Activated T-cell treated with anti-CD3 and anti-CD28 coated beads, Interleukin-2, amount 50 U/mL, for 24 hours (primary cell): ENCODE data around the gene LGALS9C.
"Not testable (repeated sequence)": the region's sequence is repeated elsewhere in the genome, so short reads cannot be mapped to it uniquely, and the experiment has no call there.

Source experiments
- DNase-seq: peaks from one replicate; pipeline ENCODE4 v3.0.0-alpha.2; 2020
- H3K27ac Mint-ChIP-seq: 2 replicates; pipeline ENCODE4 v1.8.0; 2020; ENCODE audit warnings: mild to moderate bottlenecking, mixed read lengths
- H3K27me3 Mint-ChIP-seq: 2 replicates; pipeline ENCODE4 v1.8.0; 2020; ENCODE audit warnings: mixed read lengths
- H3K36me3 Mint-ChIP-seq: 2 replicates; pipeline ENCODE4 v1.8.0; 2020; ENCODE audit warnings: low read depth, mixed read lengths
- H3K4me1 Mint-ChIP-seq: 2 replicates; pipeline ENCODE4 v1.8.0; 2020; ENCODE audit warnings: low read depth, mixed read lengths
- H3K4me3 Mint-ChIP-seq: 2 replicates; pipeline ENCODE4 v1.8.0; 2020; ENCODE audit warnings: mild to moderate bottlenecking, moderate library complexity, mixed read lengths
- H3K9me3 Mint-ChIP-seq: 2 replicates; pipeline ENCODE4 v1.8.0; 2020; ENCODE audit warnings: mixed read lengths

LGALS9C gene

GRCh38 chr17:18468472-18469171 lies 8.0 kb upstream of the LGALS9C start:
- H3K27ac Mint-ChIP-seq, H3K27me3 Mint-ChIP-seq, DNase-seq, H3K4me3 Mint-ChIP-seq, H3K36me3 Mint-ChIP-seq, H3K4me1 Mint-ChIP-seq, H3K9me3 Mint-ChIP-seq: not testable (repeated sequence)

GRCh38 chr17:18469837-18470236 lies 6.8 kb upstream of the LGALS9C start:
- H3K9me3 Mint-ChIP-seq, DNase-seq, H3K27ac Mint-ChIP-seq, H3K27me3 Mint-ChIP-seq, H3K4me1 Mint-ChIP-seq, H3K36me3 Mint-ChIP-seq, H3K4me3 Mint-ChIP-seq: not testable (repeated sequence)

- H3K36me3 Mint-ChIP-seq, H3K27me3 Mint-ChIP-seq, DNase-seq, H3K9me3 Mint-ChIP-seq, H3K27ac Mint-ChIP-seq, H3K4me3 Mint-ChIP-seq, H3K4me1 Mint-ChIP-seq: not testable (repeated sequence)
These were observed 6.2 kb upstream of the LGALS9C start for GRCh38 chr17:18470345-18470930.

- H3K4me3 Mint-ChIP-seq, H3K27ac Mint-ChIP-seq, H3K36me3 Mint-ChIP-seq, H3K4me1 Mint-ChIP-seq, DNase-seq, H3K27me3 Mint-ChIP-seq, H3K9me3 Mint-ChIP-seq: not testable (repeated sequence)
These were observed 2.6 kb upstream of the LGALS9C start for GRCh38 chr17:18473967-18474366.

GRCh38 chr17:18474754-18475153 lies 1.8 kb upstream of the LGALS9C start:
- not testable (repeated sequence) for H3K36me3 Mint-ChIP-seq, H3K4me3 Mint-ChIP-seq, H3K9me3 Mint-ChIP-seq, DNase-seq, H3K4me1 Mint-ChIP-seq, H3K27me3 Mint-ChIP-seq, H3K27ac Mint-ChIP-seq

GRCh38 chr17:18477367-18477766 lies 778 bp downstream of the LGALS9C start:
- not testable (repeated sequence) for H3K4me1 Mint-ChIP-seq, H3K27ac Mint-ChIP-seq, DNase-seq, H3K27me3 Mint-ChIP-seq, H3K36me3 Mint-ChIP-seq, H3K9me3 Mint-ChIP-seq, H3K4me3 Mint-ChIP-seq

- H3K36me3 Mint-ChIP-seq, H3K4me1 Mint-ChIP-seq, H3K27me3 Mint-ChIP-seq, DNase-seq, H3K9me3 Mint-ChIP-seq, H3K4me3 Mint-ChIP-seq, H3K27ac Mint-ChIP-seq: not testable (repeated sequence)
These were observed 1.8 kb downstream of the LGALS9C start for GRCh38 chr17:18478362-18478761.

- not testable (repeated sequence) for H3K4me1 Mint-ChIP-seq, H3K27ac Mint-ChIP-seq, H3K4me3 Mint-ChIP-seq, H3K36me3 Mint-ChIP-seq, H3K27me3 Mint-ChIP-seq, H3K9me3 Mint-ChIP-seq, DNase-seq
These were observed 2.5 kb downstream of the LGALS9C start for GRCh38 chr17:18478977-18479595.

GRCh38 chr17:18481775-18482174 lies 5.2 kb downstream of the LGALS9C start:
- not testable (repeated sequence) for H3K4me3 Mint-ChIP-seq, H3K27ac Mint-ChIP-seq, H3K4me1 Mint-ChIP-seq, H3K9me3 Mint-ChIP-seq, H3K36me3 Mint-ChIP-seq, H3K27me3 Mint-ChIP-seq, DNase-seq

- H3K27me3 Mint-ChIP-seq, H3K4me3 Mint-ChIP-seq, DNase-seq, H3K36me3 Mint-ChIP-seq, H3K27ac Mint-ChIP-seq, H3K4me1 Mint-ChIP-seq, H3K9me3 Mint-ChIP-seq: not testable (repeated sequence)
These were observed 9.4 kb downstream of the LGALS9C start for GRCh38 chr17:18485936-18486464.

GRCh38 chr17:18487633-18488032 lies 11.0 kb downstream of the LGALS9C start:
- H3K27ac Mint-ChIP-seq, H3K4me3 Mint-ChIP-seq, DNase-seq, H3K4me1 Mint-ChIP-seq, H3K36me3 Mint-ChIP-seq, H3K27me3 Mint-ChIP-seq, H3K9me3 Mint-ChIP-seq: not testable (repeated sequence)

GRCh38 chr17:18488622-18489021 lies 12.0 kb downstream of the LGALS9C start:
- H3K4me3 Mint-ChIP-seq, DNase-seq, H3K27me3 Mint-ChIP-seq, H3K4me1 Mint-ChIP-seq, H3K27ac Mint-ChIP-seq, H3K36me3 Mint-ChIP-seq, H3K9me3 Mint-ChIP-seq: not testable (repeated sequence)

GRCh38 chr17:18490016-18490415 lies 13.4 kb downstream of the LGALS9C start:
- not testable (repeated sequence) for H3K36me3 Mint-ChIP-seq, DNase-seq, H3K4me1 Mint-ChIP-seq

GRCh38 chr17:18492712-18493480 lies 16.3 kb downstream of the LGALS9C start:
- not testable (repeated sequence) for H3K4me3 Mint-ChIP-seq, H3K9me3 Mint-ChIP-seq, H3K4me1 Mint-ChIP-seq, H3K36me3 Mint-ChIP-seq, H3K27me3 Mint-ChIP-seq, H3K27ac Mint-ChIP-seq
- DNase-seq = peak; percentile 43

More at GRCh38 chr17:18490016-18490415, 13.4 kb downstream of the LGALS9C start:
- not testable (repeated sequence) for H3K9me3 Mint-ChIP-seq, H3K4me3 Mint-ChIP-seq, H3K27me3 Mint-ChIP-seq, H3K27ac Mint-ChIP-seq
